Ishikawa (cell line): Measurements from ENCODE around the gene PHF13.

Experiments used
- CEBPB ChIP-seq: IDR thresholded peaks from 2 replicates; pipeline ENCODE4 v1.6.1; 2012
- CREB1 ChIP-seq: IDR thresholded peaks from 2 replicates; pipeline ENCODE4 v1.6.1; 2012; ENCODE audit warnings: low read depth
- EGR1 ChIP-seq: IDR thresholded peaks from 2 replicates; pipeline ENCODE4 v1.6.1; 2012
- EP300 ChIP-seq: IDR thresholded peaks from 2 replicates; pipeline ENCODE4 v1.6.1; 2012; ENCODE audit warnings: borderline replicate concordance
- FOXM1 ChIP-seq: IDR thresholded peaks from 2 replicates; pipeline ENCODE4 v1.6.1; 2012; ENCODE audit warnings: low read depth, borderline replicate concordance
- MAX ChIP-seq: IDR thresholded peaks from 2 replicates; pipeline ENCODE4 v1.6.1; 2012
- NFIC ChIP-seq: IDR thresholded peaks from 2 replicates; pipeline ENCODE4 v1.6.1; 2012
- RAD21 ChIP-seq: IDR thresholded peaks from 2 replicates; pipeline ENCODE4 v1.6.1; 2012; ENCODE audit warnings: low read depth
- TAF1 ChIP-seq: IDR thresholded peaks from 2 replicates; pipeline ENCODE4 v1.6.1; 2012; ENCODE audit warnings: low read depth, mild to moderate bottlenecking
- TCF12 ChIP-seq: IDR thresholded peaks from 2 replicates; pipeline ENCODE4 v1.6.1; 2012; ENCODE audit warnings: low read depth
- TEAD4 ChIP-seq: IDR thresholded peaks from 2 replicates; pipeline ENCODE4 v1.6.1; 2012
- YY1 ChIP-seq: IDR thresholded peaks from 2 replicates; pipeline ENCODE4 v1.6.1; 2012; ENCODE audit warnings: low read depth
- ZBTB7A ChIP-seq: IDR thresholded peaks from 2 replicates; pipeline ENCODE4 v1.6.1; 2012; ENCODE audit warnings: low read depth
- TF ChIP-seq, protein P1 (sequence below): IDR thresholded peaks from 2 replicates; pipeline ENCODE4 v1.6.1; 2012; ENCODE audit warnings: low read depth, mild to moderate bottlenecking
- TF ChIP-seq, protein P2 (sequence below): IDR thresholded peaks from 2 replicates; pipeline ENCODE4 v1.6.1; 2012

The PHF13 gene

DNA sequence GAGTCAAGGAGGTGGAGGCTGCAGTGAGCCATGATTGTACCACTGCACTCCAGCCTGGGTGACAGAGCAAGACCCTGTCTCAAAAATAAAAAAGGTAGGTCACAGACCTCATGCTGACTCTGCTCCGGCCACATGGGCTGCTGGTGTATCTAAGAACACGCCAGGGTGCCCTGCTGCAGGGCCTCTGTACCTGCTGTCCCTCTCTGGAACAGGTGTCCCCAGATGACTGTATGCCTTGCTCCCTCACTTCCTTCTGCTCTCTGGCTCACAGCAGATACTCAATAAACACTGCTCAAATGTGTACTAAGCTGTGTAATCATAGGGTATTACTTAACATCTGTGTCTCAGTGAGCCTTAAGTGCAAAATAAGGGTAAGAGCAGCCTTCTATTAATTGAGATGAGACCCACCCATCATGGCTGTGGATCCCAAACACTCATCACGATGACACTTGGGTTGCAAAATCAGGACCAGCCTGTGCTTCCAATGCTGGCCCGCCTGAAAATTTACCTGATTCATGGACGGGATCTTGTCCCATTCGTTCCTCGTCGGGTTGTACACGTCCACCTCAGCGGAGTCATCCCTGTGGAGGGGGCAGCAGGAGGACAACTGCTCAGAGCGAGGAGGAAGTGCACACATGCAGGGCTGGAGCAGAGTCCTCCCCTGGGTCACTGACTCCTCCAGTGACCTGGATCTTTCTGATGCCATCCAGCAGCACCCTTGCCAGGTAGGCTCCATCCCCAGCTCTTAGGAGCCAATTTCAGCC lies 18.4 kb upstream of the PHF13 start:
- TF ChIP-seq EP300 = no peak
- no peak for TF ChIP-seq RAD21
- TF ChIP-seq FOXM1 = no peak

DNA sequence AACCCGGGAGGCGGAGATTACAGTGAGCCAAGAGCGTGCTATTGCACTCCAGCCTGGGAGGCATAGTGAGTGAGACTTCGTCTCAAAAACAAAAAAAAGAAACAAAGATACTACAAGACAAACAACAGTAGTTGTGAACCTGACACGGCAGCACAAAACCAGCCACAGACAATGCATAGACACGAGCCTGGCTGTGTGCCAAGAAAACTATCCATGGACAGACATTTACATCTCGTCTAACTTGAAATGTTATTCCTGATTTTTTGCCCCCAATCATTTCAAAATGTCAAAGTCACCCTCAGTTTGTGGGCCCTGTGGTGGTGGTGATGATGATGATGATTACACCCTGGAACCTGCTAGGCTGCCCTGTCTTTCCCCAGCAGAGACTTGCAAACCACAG lies 17.2 kb upstream of the PHF13 start:
- TF ChIP-seq TEAD4 (no peak), MAX (no peak), EP300 (no peak), NFIC (peak; percentile 58; the same call in 1 of the 2 replicates)
- TF ChIP-seq, protein P1, sequence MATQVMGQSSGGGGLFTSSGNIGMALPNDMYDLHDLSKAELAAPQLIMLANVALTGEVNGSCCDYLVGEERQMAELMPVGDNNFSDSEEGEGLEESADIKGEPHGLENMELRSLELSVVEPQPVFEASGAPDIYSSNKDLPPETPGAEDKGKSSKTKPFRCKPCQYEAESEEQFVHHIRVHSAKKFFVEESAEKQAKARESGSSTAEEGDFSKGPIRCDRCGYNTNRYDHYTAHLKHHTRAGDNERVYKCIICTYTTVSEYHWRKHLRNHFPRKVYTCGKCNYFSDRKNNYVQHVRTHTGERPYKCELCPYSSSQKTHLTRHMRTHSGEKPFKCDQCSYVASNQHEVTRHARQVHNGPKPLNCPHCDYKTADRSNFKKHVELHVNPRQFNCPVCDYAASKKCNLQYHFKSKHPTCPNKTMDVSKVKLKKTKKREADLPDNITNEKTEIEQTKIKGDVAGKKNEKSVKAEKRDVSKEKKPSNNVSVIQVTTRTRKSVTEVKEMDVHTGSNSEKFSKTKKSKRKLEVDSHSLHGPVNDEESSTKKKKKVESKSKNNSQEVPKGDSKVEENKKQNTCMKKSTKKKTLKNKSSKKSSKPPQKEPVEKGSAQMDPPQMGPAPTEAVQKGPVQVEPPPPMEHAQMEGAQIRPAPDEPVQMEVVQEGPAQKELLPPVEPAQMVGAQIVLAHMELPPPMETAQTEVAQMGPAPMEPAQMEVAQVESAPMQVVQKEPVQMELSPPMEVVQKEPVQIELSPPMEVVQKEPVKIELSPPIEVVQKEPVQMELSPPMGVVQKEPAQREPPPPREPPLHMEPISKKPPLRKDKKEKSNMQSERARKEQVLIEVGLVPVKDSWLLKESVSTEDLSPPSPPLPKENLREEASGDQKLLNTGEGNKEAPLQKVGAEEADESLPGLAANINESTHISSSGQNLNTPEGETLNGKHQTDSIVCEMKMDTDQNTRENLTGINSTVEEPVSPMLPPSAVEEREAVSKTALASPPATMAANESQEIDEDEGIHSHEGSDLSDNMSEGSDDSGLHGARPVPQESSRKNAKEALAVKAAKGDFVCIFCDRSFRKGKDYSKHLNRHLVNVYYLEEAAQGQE = no peak

GRCh38 chr1:6596886-6597776 lies 16.4 kb upstream of the PHF13 start:
- TF ChIP-seq EP300 = no peak
- TF ChIP-seq MAX = no peak
- TF ChIP-seq, protein P1 = no peak
- TF ChIP-seq ZBTB7A = no peak
- TF ChIP-seq TEAD4 = no peak
- TF ChIP-seq EGR1 = no peak
- no peak for TF ChIP-seq FOXM1
- no peak for TF ChIP-seq TAF1
- no peak for TF ChIP-seq NFIC
- TF ChIP-seq CREB1 = no peak
- no peak for TF ChIP-seq CEBPB
- TF ChIP-seq, protein P2, sequence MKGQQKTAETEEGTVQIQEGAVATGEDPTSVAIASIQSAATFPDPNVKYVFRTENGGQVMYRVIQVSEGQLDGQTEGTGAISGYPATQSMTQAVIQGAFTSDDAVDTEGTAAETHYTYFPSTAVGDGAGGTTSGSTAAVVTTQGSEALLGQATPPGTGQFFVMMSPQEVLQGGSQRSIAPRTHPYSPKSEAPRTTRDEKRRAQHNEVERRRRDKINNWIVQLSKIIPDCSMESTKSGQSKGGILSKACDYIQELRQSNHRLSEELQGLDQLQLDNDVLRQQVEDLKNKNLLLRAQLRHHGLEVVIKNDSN = no peak
- no peak for TF ChIP-seq RAD21
- TF ChIP-seq YY1 = no peak
- TF ChIP-seq TCF12 = no peak

DNA sequence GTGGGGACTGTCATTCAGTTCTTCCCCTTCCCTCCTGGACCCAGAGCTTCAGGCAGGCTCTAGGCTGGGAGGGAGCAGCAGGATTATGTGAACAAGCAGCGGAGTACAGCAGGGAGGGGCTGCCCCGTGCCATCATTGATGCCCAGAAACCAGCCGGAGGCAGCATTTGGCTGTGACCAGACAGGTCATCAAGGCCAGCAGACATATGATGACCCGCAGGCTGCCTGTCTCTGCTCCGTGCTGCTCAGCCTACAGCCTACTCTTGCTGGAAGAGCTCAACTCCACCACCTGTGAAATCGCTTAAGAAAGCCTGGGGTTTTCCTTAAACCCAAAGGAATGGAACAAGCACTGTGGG lies 15.8 kb upstream of the PHF13 start:
- TF ChIP-seq CREB1 = no peak

GRCh38 chr1:6599141-6599975 lies 14.2 kb upstream of the PHF13 start:
- TF ChIP-seq TEAD4 (no peak), TCF12 (no peak), EP300 (no peak), EGR1 (no peak), YY1 (no peak), ZBTB7A (no peak), NFIC (no peak), RAD21 (no peak), MAX (no peak), CEBPB (no peak), TAF1 (no peak), CREB1 (no peak), FOXM1 (no peak)
- TF ChIP-seq, protein P2 = no peak
- TF ChIP-seq, protein P1 = no peak
